ENCODE results near the gene ZSWIM8.
"Not testable (repeated sequence)": the region's sequence is repeated elsewhere in the genome, so short reads cannot be mapped to it uniquely, and the experiment has no call there.

The ZSWIM8 gene

DNA sequence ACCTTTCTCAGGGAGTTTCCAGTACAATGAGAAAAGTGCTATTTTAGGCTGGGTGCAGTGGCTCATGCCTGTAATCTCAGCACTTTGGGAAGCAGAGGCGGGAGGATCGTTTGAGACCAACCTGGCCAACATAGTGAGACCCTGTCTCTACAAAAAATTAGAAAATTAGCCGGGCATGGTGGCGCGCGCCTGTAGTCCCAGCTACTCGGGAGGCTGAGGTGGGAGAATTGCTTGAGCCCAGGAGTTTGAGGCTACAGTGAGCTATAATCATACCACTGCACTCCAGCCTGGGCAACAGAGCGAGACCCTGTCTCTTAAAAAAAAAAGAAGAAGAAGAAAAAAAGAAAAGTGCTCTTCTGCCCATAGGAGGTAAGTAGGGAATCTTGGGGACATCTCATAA, 10.6 kb downstream of the ZSWIM8 start:
- DNase-seq = not testable (repeated sequence)

DNA sequence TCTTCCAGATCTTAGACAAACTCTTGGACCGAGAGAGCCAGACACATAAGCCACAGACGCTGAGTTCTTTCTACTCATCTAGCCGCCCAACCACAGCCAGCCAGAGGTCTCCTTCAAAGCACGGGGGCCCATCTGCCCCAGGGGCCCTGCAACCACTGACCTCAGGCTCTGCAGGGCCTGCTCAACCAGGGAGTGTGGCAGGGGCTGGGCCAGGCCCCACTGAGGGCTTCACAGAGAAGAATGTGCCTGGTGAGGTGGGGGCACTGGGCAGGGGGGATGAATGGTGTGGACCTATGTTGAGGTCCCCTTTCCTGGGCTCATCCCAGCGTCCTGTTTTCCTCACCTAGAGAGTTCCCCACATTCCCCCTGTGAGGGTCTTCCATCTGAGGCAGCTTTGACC, 11.4 kb downstream of the ZSWIM8 start:
- no peak for DNase-seq

DNA sequence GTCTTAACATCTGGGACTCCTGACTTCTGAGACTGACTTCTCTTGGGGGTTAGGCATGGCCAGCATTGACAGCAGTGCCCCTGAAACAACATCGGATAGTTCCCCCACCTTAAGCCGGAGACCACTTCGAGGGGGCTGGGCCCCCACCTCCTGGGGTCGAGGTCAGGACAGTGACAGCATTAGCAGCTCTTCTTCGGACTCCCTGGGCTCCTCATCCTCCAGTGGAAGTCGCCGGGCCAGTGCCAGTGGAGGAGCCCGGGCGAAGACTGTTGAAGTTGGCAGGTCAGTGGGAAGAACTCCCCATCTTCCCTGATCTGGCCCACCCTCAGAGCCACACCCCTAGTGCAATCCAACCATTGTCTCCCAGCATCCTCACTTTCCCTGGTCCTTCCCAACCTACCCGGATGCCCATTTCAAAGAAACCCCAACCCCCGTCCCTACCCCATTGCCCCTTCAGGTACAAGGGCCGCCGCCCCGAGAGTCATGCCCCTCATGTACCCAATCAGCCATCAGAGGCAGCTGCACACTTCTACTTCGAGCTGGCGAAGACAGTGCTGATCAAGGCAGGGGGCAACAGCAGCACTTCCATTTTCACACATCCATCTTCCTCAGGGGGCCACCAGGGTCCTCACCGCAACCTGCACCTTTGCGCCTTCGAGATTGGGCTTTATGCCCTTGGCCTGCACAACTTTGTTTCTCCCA, 12.1 kb downstream of the ZSWIM8 start:
- no peak for DNase-seq

GRCh38 chr10:73798087-73798486, 12.7 kb downstream of the ZSWIM8 start:
- DNase-seq = no peak

DNA sequence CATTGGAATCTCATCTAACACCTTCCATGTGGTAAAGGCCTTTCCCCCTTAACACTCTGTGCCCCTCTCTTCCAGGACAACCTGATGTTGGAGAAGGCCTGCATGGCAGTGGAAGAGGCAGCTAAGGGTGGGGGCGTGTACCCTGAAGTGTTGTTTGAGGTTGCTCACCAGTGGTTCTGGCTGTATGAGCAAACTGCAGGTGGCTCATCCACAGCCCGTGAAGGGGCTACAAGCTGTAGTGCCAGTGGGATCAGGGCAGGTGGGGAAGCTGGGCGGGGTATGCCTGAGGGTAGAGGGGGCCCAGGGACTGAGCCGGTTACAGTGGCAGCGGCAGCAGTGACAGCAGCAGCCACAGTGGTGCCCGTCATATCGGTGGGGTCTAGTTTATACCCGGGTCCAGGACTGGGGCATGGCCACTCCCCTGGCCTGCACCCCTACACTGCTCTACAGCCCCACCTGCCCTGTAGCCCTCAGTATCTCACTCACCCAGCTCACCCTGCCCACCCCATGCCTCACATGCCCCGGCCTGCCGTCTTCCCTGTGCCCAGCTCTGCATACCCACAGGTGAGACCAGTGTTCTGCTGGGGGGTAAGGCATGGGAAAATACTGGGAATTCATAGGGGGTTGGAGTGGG, 13.6 kb downstream of the ZSWIM8 start:
- no peak for DNase-seq

- no peak for DNase-seq
These were observed 14.6 kb downstream of the ZSWIM8 start for GRCh38 chr10:73799899-73800559.

- DNase-seq = no peak
These were observed 15.3 kb downstream of the ZSWIM8 start for GRCh38 chr10:73800560-73801252.

DNA sequence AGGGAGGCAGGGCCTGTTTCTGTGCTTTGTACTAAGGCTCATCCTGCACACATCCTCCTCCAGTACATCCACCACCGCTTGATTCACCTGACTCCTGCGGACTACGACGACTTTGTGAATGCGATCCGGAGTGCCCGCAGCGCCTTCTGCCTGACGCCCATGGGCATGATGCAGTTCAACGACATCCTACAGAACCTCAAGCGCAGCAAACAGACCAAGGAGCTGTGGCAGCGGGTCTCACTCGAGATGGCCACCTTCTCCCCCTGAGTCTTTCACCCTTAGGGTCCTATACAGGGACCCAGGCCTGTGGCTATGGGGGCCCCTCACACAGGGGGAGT, 15.8 kb downstream of the ZSWIM8 start:
- DNase-seq = no peak

DNA sequence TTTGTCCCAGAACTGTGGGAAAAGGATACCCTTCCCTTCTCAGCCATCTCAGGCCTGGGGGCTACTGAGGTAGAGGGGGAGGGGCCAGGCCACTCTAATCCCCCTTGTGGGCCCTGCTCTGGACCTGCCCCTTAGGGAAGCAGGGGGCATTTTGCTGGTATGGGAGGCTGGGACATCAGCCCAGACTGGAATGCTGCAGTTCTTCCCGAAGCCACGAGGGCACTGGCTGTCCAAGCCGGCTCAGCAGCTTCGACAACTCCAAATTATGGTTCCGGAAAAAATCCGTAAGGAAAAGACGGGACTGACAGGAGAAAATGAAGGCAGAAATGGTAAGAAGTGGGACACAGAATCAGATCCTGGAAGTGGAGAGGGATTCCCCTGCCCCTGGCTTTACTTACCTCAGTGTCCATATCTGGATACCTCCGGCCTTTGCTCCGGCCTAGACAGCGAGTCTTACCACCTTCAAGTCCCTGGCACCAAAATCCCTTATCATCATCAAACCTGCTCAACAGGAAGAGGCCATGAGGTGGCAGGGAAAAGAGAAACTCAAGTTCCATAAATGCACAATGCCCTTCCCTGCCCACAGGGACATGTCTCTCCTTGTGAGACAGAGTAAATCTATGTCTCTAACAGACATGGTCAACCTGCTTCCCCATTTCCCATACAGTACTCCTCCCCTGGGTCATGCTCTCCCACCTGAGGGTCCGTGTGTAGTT, 17.0 kb downstream of the ZSWIM8 start:
- no peak for DNase-seq

- DNase-seq = no peak
These were observed 18.4 kb downstream of the ZSWIM8 start for GRCh38 chr10:73803680-73804286.

DNA sequence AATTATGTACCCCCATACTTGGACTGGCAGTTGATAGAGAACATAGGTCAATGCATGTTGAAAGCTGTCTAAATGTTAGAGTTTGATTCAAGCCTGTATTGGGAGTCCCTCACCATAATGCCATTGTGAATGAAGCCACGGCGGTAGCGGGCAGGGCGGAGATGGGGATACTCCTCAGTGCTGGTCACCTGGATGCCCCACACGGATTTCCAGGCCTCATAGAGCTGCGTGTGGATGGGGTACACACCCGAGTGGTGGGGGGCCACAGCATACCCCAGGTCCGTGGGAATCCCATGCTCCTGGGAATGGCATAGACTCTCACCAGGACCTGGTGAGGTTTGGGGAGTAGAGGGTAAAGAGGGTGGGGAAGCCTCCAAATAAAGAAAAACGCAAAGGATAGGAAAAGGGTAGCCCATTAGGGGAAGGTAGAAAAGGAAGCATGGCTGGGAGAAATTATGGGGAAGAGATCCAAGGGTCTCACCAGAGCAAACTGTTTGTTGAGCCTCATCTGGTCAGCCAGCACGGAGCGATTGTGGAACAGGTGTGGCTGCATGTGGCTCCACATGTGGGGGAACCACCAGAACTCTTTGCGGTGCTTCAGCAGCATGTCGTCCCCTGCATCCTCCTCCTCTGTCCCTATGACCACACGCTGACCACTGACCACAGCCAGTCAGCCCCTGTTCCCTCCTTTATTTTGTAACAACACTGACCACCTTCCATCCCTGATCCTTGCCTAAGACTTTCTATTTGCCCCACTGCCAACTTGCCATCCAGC, 21.0 kb downstream of the ZSWIM8 start:
- DNase-seq = no peak

DNA sequence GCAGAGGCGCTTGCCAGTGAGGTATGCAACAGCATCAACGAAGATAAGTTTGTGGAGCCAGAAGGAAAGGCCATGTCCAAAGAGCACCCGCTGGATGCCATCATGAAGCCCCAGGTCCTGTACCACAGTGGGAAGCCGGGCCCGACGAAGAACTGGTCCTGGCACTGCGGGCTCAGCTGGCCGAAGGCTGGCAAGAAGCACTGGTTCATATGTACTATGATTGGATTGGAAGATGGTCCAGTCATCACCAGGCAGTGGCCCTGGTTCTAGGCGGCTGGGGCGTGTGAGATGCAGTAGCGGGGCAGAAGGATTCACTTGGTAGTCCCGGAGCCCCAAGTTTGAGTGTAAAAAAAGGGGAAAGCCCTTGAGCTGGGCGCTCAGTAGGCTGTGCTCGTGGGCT, 22.1 kb downstream of the ZSWIM8 start:
- DNase-seq = no peak

- no peak for DNase-seq
These were observed 22.8 kb downstream of the ZSWIM8 start for GRCh38 chr10:73808021-73808815.

DNA sequence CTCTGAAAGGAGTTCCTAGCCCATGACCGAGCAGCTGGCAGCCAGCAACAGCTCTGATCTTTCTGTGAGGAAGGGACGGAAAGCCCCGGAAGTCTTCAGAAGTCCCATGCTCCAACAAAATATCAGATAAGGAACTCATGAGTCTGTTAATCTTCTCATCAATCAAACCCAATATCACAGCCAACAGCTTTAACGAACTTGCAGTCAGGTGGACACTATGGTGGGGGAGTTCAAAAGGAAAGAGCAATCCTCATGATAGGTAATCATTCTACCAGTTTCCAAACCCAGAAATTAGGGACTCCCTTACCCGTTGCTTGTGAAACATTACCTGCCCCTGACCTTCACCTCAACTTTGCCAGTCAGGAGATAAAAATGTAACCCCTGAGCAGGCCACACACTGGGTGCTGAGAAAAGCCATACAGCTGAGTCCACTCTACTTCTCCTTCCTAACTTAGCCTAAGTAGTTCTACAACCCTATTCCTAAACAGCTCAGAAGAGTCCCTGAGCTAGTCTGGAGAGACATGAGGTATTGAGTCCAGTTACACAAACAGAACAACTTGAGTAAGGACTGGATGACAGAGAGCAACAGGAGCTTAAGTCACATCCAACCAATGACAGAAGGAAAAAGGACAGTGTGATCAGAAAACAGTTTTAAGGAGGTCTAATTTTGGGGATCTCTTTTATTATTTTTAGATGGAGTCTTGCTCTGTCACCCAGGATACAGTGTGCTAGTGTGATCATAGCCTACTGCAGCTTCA, 23.8 kb downstream of the ZSWIM8 start:
- peak; percentile 3 for DNase-seq

DNA sequence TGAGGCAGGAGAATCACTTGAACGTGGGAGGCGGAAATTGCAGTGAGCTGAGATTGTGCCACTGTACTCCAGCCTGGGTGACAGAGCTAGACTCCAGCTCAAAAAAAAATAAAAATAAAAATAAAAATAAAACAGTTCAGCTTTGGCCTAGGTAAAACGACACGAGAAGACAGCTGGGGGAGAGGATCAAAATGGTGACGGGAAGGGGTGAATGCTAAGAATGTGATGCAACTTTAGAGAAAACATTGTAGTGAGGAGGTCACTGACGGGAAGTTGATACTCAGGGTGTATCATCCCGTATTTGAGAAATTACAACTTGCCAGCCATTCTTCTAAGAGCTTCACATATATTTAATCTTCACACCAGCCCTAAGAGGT, 24.9 kb downstream of the ZSWIM8 start:
- no peak for DNase-seq

DNA sequence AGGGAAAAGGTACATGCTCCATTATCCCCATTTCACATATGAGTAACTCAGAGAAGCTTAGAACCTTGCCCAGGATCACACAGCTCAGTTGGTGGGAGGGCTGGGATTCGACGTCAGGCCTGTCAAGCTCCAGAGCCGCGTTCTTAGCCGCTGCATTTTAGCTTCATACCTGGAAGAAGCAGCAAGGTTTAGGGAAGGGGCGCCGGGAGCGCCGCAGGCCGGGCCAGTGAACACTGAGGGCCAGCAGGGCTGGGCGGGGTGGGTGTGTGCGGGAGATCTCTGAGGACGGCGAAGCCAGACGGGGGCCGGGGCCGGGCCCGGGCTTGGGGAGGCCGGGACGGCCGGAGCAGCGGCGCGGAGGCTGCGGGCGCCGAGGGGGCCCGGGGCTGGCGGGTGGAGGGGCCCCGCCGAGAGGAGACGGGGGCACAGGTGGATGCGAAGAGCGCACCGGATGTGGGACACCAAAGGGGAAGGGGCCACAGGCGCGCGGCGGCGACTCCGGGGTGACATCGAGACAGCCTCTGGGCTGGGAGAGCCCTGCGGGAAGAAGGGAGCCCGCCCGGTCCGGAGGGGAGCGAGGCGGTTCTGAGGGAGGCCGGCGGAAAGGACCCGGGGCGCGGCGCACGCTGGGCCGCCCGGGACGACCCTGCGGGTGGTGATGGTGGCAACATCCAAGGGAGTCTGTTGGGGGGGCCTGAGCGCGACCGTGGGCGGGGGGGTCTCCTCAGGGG, 25.5 kb downstream of the ZSWIM8 start:
- peak; percentile 30 for DNase-seq

DNA sequence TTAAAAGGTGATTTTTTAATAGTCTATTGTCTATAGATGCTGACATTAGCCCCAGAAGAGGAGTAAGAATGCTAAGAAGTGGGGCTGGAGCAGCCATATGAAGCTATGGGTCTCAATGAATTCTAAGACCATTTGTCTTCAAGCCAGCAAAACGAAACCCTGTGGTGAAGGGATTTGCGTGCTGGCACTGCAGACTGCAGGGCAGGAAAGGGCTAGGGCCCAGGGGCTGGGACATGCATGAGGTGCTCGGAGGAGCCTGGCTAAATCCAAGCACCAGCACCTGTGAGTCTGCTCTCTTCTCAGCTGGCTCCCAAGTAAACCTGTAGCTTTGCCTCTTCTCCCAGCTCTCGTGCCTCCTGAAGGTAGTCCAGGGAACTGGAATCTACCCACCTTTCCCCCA, 27.3 kb downstream of the ZSWIM8 start:
- peak; percentile 11 for DNase-seq

DNA sequence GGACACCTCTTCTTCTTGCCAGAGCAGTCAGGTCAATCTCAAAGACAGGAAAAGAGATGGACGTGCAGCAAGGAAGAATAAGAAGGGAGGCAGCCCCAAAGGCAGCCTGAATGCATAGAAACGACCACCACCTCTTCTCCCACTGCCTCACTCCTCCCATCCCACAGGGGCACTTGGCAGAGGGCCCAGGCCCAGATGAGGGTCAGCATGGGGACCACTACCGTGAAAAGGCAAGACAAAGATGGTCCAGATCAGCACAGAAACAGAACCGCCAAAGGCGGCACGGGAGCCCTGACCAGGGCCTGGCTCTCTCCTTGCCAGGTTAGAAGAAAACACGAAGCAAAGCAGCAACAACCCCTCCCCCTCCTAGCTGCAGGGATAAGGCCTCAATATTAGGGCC, 27.9 kb downstream of the ZSWIM8 start:
- DNase-seq = no peak

DNA sequence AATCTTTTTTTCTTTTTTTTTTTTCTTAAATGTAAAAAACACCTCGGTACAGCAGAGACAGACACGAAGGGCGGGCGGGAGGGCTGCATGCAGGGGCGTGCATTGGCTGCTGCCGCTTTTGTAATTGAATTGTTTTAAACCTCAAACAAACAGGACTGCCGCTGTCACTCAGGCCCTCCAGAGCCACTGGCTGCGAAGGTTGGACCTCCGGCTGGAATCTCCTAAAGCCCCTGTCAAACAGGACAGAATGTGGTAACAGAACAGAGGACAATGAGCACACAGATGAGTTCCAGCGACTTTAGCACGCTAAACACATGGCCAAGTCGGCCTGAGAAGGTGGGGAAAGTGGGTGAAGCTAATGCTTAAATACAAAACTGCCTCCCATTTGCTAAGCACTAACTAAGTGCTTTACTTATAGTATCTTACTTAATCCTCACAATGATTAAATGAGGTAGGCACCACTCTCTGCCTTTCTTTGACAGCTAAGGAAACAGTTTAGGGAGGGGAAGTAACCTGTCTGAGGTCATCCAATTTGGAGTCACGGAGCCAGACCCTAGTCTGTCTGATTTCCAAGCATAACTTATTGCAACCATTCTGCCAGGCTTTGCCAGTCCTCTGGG, 29.0 kb downstream of the ZSWIM8 start:
- DNase-seq = no peak

Measured in NCI-H82 (cell line).